ENCODE results near the gene RASAL2.

RASAL2 gene

GRCh38 chr1:178513278-178513983, 419.5 kb downstream of the RASAL2 start:
- DNase-seq (no peak), ATAC-seq (no peak)
- Mint-ChIP-seq H3K27ac (no peak overlapping the region), H3K9me3 (no peaks in the 10 kb centered on the region), H3K36me3 (ENCODE audit: low read depth) (no peaks in the 10 kb centered on the region), H3K4me1 (no peaks in the 10 kb centered on the region), H3K27me3 (no peaks in the 10 kb centered on the region), H3K4me3 (no peak overlapping the region)

DNA sequence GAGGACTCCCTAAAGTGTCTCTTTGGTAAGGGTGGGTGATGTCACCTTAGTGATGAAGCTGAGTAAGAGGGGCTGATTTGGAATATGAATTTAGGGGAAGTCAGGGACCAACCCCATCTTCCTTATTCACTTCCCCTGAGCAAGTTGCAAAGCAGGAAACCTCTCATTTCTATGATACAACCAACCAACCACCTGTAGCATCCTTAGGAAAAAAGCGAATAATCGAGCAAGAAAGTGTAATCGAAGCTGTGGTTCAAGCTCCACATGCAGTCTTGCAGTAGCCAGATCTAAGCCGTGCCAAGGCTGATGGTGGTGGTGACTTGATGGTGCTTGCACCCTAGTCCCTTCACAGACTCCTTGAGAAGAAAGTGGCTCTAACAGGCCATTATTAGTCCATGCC, 422.2 kb downstream of the RASAL2 start:
- H3K27me3 Mint-ChIP-seq, result no peaks in the 10 kb centered on the region
- ATAC-seq (no peak), DNase-seq (no peak)
- no peak overlapping the region for H3K27ac Mint-ChIP-seq
- H3K9me3 Mint-ChIP-seq, result no peaks in the 10 kb centered on the region
- no peak overlapping the region for H3K4me3 Mint-ChIP-seq
- no peaks in the 10 kb centered on the region for H3K36me3 Mint-ChIP-seq (ENCODE audit: low read depth)
- H3K4me1 Mint-ChIP-seq, result no peaks in the 10 kb centered on the region

GRCh38 chr1:178518894-178519293, 425.0 kb downstream of the RASAL2 start:
- Mint-ChIP-seq H3K36me3 (ENCODE audit: low read depth) (no peaks in the 10 kb centered on the region), H3K27ac (no peak overlapping the region), H3K27me3 (no peaks in the 10 kb centered on the region), H3K9me3 (no peaks in the 10 kb centered on the region), H3K4me3 (no peak overlapping the region), H3K4me1 (no peaks in the 10 kb centered on the region)
- DNase-seq (no peak), ATAC-seq (no peak)

GRCh38 chr1:178520803-178521202, 426.9 kb downstream of the RASAL2 start:
- ATAC-seq, result no peak
- no peaks in the 10 kb centered on the region for H3K9me3 Mint-ChIP-seq

GRCh38 chr1:178521241-178521640, 427.3 kb downstream of the RASAL2 start:
- Mint-ChIP-seq H3K9me3 (no peaks in the 10 kb centered on the region), H3K27ac (no peak overlapping the region), H3K27me3 (no peaks in the 10 kb centered on the region), H3K4me3 (no peak overlapping the region), H3K4me1 (no peaks in the 10 kb centered on the region), H3K36me3 (ENCODE audit: low read depth) (no peaks in the 10 kb centered on the region)
- no peak for ATAC-seq
- no peak for DNase-seq

More at GRCh38 chr1:178520803-178521202, 426.9 kb downstream of the RASAL2 start:
- Mint-ChIP-seq H3K27me3 (no peaks in the 10 kb centered on the region), H3K4me3 (no peak overlapping the region), H3K27ac (no peak overlapping the region), H3K36me3 (ENCODE audit: low read depth) (no peaks in the 10 kb centered on the region), H3K4me1 (no peaks in the 10 kb centered on the region)
- DNase-seq, result no peak

- Mint-ChIP-seq H3K36me3 (ENCODE audit: low read depth) (no peaks in the 10 kb centered on the region), H3K4me1 (no peaks in the 10 kb centered on the region), H3K27me3 (no peaks in the 10 kb centered on the region), H3K27ac (no peak overlapping the region), H3K9me3 (no peaks in the 10 kb centered on the region), H3K4me3 (no peak overlapping the region)
- no peak for DNase-seq
- no peak for ATAC-seq
Observed at GRCh38 chr1:178527117-178527516, 433.2 kb downstream of the RASAL2 start.

- DNase-seq (no peak), ATAC-seq (no peak)
- no peaks in the 10 kb centered on the region for H3K9me3 Mint-ChIP-seq
- no peaks in the 10 kb centered on the region for H3K4me1 Mint-ChIP-seq
- no peak overlapping the region for H3K4me3 Mint-ChIP-seq
- no peak overlapping the region for H3K27ac Mint-ChIP-seq
- no peaks in the 10 kb centered on the region for H3K36me3 Mint-ChIP-seq (ENCODE audit: low read depth)
- no peaks in the 10 kb centered on the region for H3K27me3 Mint-ChIP-seq
Observed at GRCh38 chr1:178528228-178528952, 434.5 kb downstream of the RASAL2 start.

DNA sequence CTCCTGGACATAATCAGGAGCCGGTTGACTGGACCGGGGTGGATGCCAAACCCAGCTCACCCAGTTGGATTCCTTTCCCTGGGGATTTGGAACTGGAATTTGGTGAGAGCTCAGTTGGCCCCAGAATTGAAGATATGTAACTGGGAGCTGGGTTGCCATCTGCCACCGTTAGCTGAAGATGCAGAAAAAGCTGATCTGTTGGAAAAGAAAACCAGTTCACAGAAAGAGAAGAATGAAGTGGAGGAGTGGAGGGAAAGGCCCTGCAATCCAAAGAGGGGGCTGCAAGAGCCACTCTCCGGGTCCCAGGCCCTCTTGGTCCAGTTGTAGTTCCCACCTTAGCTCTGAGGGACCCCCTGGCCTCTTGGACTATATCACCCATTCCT, 435.0 kb downstream of the RASAL2 start:
- no peaks in the 10 kb centered on the region for H3K36me3 Mint-ChIP-seq (ENCODE audit: low read depth)
- H3K9me3 Mint-ChIP-seq, result no peaks in the 10 kb centered on the region
- H3K27me3 Mint-ChIP-seq, result no peaks in the 10 kb centered on the region
- no peaks in the 10 kb centered on the region for H3K4me1 Mint-ChIP-seq
- no peak overlapping the region for H3K4me3 Mint-ChIP-seq
- H3K27ac Mint-ChIP-seq, result no peak overlapping the region
- DNase-seq, result no peak
- ATAC-seq, result no peak

GRCh38 chr1:178529364-178530036, 435.6 kb downstream of the RASAL2 start:
- DNase-seq, result no peak
- no peak for ATAC-seq
- Mint-ChIP-seq H3K36me3 (ENCODE audit: low read depth) (no peaks in the 10 kb centered on the region), H3K27me3 (no peaks in the 10 kb centered on the region), H3K4me3 (no peak overlapping the region), H3K4me1 (no peaks in the 10 kb centered on the region), H3K27ac (no peak overlapping the region), H3K9me3 (no peaks in the 10 kb centered on the region)

GRCh38 chr1:178530037-178530402, 436.1 kb downstream of the RASAL2 start:
- Mint-ChIP-seq H3K36me3 (ENCODE audit: low read depth) (no peaks in the 10 kb centered on the region), H3K4me1 (no peaks in the 10 kb centered on the region), H3K4me3 (no peak overlapping the region), H3K27me3 (no peaks in the 10 kb centered on the region), H3K9me3 (no peaks in the 10 kb centered on the region), H3K27ac (no peak overlapping the region)
- DNase-seq (no peak), ATAC-seq (no peak)

DNA sequence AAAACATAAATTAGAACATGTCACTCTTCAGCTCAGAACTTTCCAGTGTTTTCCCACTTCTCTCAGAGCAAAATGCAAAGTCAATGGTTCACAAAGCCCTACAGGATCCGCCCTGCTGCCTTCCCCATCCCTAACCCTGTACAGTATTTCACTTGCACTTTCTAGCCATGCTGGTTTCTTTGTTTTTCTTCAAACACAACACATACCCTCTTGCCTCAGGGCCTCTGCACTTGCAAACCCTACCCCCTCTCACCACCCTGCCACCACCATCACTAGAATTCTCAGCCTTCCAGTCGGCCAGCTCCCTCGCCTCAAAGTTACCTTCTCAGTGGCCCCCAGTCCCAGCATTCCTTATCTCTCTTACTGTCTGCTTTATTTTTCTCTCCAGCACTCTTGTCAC, 436.6 kb downstream of the RASAL2 start:
- H3K27me3 Mint-ChIP-seq, result no peaks in the 10 kb centered on the region
- H3K9me3 Mint-ChIP-seq, result no peaks in the 10 kb centered on the region
- DNase-seq (no peak), ATAC-seq (no peak)
- H3K27ac Mint-ChIP-seq, result no peak overlapping the region
- H3K4me1 Mint-ChIP-seq, result no peaks in the 10 kb centered on the region
- no peaks in the 10 kb centered on the region for H3K36me3 Mint-ChIP-seq (ENCODE audit: low read depth)
- no peak overlapping the region for H3K4me3 Mint-ChIP-seq

- DNase-seq (no peak), ATAC-seq (no peak)
- Mint-ChIP-seq H3K4me1 (no peaks in the 10 kb centered on the region), H3K27ac (no peak overlapping the region), H3K4me3 (no peak overlapping the region), H3K36me3 (ENCODE audit: low read depth) (no peaks in the 10 kb centered on the region), H3K27me3 (no peaks in the 10 kb centered on the region), H3K9me3 (no peaks in the 10 kb centered on the region)
Observed at GRCh38 chr1:178531887-178532286, 438.0 kb downstream of the RASAL2 start.

GRCh38 chr1:178532392-178532791, 438.5 kb downstream of the RASAL2 start:
- Mint-ChIP-seq H3K27ac (no peak overlapping the region), H3K4me3 (no peak overlapping the region), H3K9me3 (no peaks in the 10 kb centered on the region), H3K4me1 (no peaks in the 10 kb centered on the region), H3K27me3 (no peaks in the 10 kb centered on the region), H3K36me3 (ENCODE audit: low read depth) (no peaks in the 10 kb centered on the region)
- DNase-seq (peak; percentile 80), ATAC-seq (peak; percentile 65)

DNA sequence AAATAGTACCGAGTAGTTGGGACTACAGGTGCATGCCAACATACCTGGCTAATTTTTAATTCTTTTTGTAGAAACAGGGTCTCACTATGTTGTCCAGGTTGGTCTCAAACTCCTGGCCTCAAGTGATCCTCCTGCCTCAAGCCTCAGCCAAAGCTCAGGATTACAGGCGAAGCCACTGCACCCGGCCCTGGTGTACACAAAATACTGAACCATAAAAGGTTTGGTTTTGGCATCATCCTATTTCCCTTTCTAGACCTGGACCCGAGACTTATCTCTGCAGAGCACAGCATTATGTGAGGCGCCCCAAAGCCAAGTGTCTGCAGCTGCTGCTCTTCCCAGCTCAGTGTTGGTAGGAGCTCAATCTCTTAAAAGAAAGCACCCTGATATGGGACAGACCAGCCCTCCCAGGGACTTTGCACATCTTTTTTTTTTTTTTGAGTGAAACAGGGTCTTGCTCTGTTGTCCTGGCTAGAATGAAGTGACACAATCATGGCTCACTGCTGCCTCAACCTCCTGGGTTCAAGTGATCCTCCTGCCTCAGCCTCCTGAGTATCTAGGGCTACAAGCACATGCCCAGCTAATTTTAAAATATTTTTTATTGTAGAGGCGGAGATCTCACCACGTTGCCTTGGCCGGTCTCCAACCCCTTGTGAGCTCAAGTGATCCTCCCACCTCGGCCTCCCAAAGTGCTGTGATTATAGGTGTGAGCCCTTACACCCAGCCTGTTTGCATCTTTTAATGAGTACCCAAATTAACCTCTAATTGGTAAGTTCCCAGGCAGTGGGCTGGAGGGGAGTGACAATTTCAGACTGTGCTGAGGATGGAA, 439.4 kb downstream of the RASAL2 start:
- Mint-ChIP-seq H3K27me3 (no peaks in the 10 kb centered on the region), H3K36me3 (ENCODE audit: low read depth) (no peaks in the 10 kb centered on the region), H3K4me3 (no peak overlapping the region), H3K27ac (no peak overlapping the region), H3K4me1 (no peaks in the 10 kb centered on the region), H3K9me3 (no peaks in the 10 kb centered on the region)
- ATAC-seq, result no peak
- DNase-seq, result no peak
